AG08395 (cell line): ENCODE results near the gene MIGA2.

ENCODE experiments used
- DNase-seq: peaks from one replicate; pipeline ENCODE4 v3.0.0; 2012; ENCODE audit warnings: mixed read lengths, low spot score

Gene MIGA2

DNA sequence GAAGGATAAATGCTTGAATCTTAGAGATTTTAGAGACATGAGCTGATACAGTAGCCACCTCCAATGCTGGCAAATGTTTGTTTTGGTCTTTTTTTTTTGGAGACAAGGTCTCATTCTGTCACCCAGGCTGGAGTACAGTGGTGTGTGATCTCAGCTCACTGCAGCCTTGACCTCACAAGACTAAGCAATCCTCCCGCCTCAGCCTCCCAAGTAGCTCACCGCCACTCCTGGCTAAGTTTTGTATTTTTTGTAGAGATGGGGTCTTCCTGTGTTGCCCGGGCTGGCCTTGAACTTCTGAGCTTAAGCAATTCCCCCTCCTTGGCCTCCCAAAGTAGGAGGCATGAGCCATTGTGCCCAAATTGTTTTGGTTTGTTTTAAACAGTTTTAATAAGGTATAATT, 37.7 kb downstream of the MIGA2 start:
- DNase-seq = no peak

DNA sequence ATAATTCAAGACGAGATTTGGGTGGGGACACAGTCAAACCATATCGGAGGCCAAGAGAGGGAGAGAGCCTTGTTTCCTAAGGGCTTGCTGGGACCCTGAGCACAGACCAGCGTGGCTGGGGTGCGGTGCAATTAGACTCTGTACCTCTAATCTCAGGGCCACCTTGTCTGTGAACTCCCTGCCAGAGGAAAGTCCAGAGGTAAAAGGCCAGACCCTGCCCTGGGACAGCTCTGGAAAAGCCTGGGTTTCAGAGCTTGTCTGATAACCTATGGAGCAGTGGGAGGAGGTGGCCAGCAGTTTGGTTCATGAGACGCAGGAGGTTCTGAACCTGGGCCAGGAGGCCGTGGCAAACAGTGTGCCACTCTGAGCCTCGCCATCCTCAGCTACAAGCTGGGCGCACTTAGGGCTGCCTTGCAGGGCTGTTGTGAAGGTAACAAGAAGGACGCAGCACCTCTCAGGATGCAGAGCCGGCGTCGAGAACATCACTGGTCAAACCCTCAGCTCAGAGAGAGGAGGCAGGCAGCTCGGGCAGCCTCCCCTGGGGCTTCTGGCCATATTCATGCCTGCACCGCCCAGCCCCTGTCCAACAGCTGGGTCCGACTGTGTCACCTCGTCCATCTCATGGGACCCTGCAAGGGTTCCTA, 39.7 kb downstream of the MIGA2 start:
- DNase-seq = no peak

DNA sequence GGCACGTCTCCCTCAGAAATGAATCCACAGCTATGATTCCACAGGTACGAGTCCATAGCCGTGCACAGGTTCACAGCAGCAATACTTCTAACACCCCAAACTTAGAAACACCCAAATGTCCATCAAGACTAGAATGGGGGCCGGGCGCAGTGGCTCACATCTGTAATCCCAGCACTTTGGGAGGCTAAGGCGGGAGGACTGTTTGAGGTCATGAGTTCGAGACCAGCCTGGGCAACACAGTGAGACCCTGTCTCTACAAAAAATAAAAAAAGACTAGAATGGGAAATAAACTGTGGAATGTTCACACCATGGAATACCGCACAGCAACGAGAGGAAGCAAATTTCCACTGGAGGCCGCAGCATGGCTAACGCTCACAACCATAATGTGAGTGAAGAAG, 40.2 kb downstream of the MIGA2 start:
- DNase-seq = no peak

DNA sequence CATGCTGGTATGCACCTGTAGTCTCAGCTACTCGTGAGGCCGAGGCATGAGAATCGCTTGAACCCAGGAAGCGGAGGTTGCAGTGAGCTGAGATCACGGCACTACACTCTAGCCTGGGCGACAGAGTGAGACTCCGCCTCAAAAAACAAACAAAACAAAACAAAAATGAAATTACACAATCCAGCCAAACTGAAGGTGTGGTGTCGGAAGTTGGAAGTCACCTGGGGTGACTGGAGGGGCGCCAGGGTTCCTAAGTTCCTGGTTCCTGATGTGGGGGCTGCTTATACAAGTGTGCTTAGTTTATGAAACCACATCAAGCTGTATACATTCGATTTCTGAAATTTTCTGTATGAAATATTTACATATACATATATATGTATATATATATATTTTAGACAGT, 40.8 kb downstream of the MIGA2 start:
- DNase-seq = no peak

DNA sequence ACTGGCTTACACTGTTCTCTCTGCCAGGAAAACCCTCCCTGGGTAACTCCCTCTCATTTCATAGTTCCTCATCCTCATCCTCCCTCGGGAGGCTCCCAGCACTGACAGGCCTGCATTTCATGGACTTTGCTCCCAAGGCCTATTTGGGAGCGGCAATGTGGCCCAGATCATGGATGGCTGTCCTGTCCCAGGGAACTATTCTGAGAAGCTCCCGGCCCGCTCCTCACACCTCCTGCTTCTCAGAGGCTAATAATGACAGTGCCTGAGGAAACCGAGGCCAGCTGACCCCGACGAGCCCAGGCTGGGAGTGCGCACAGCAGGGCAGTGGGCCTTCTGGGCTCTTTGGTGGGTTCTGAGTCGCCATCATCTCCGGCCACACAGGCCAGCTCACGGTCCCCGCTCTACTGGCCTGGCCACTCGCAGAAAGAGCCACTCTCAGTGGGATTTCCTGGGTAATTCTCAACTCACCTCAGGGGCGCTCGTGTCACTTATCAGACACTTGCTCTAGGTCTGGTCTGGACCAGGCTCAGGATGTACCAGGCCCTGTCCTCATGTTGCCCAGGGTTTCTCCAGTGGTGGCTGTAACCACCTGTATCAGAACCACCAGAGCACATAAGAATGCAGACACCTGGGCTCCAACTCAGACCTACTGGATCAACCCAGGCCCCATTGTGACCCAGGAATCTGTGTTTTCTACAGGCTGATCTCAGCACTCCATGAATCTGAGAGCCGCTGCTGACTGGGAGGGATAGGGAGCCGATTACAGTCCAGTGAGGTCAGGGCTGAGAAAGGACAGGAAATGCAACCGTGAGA, 42.5 kb downstream of the MIGA2 start:
- DNase-seq = no peak

DNA sequence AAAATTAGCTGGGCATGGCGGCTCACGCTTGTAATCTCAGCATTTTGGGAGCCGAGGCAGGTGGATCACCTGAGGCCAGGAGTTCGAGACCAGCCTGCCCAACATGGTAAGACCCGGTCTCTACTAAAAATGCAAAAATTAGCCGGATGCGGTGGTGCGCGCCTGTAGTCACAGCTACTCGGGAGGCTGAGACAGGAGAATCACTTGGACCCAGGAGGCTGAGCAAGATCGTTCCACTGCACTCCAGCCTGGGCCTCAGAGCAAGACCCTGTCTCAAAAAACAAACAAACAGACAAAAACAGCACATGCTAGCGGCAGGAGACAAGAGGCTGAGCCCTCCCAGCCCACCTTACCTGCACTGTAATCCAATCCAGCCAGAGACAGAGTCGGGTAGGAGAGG, 43.4 kb downstream of the MIGA2 start:
- no peak for DNase-seq

DNA sequence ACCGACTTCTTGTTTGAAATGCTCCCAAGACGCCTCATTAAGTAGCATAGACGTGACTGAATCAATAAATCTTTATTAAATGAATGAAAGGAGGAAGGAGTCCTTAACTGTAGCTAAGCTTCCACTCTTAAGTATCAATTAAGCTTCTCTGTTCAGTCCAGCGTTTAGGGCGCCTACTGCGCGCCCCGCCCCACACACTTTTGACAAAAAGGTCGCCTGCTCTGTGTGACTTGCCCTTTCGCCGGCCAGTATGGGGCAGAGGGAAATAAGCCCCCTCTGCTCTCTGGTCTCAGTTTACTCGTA, 43.8 kb downstream of the MIGA2 start:
- DNase-seq = no peak

DNA sequence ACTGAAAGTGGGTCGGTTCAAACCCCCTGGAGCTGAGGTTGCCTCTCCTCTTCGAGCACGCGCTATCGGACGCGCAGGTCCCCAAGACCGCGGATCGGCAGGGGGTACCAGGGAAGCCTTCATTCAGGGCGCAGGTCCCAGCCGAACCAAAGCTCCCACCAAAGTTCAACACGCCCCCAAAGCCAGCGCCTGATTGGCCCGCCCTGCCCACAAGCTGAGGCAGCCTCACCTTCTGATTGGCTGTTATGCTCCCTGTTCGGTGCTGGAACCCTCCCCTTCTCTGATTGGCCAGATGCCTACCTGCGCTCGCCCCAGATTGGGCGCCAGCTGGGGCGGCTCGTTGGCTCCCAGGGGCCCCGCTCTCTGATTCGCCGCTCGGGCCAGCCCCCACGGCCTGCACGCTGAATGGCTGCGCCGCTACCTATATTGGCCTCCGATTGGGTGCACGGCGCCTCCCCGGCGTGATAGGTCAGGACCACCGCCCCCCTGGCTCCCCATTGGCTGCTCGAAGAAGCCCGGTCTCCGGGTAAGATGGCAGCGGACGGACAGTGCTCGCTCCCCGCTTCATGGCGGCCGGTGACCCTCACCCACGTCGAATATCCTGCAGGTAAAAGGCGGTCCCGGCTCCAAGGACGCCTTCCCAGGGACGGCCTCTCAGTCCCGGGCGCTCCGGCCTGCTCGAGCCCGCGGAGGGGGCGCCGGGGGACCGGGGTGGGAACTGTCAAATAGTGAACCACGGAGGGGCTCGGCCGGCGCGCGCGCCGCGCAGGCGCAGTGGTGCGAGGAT, 44.4 kb downstream of the MIGA2 start, which contains the start of gene DOLPP1:
Gene DOLPP1, plus strand, starts transcription at position 511 of the 787 bp plus-strand sequence. Its CDS starts 21 bp downstream, at position 532.
- peak; percentile 100 for DNase-seq

DNA sequence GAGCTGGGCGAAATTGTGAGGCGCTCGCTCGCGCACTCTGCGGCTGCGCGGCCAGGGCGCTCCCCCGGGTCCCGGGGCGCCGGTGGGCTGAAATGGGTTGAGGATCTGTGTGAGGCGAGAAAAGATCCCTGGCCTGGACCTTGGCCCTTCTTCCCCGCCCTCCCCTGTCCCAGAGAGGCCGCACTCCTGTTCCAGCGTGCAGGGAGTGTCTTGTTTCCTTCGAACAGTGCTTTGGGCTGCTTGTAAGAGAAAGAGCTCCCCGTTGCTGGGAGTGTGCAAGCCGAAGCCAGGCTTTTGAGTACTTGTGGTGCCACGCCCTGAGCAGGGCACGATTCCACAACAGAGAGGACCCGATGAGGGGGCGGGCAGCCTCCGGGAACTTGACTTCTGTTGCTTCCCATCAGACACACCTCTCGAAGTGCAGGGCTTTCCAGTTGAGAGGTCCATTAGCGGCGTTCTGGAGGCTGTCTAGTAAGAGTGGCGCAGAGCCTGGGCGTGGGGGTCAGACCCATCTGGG, 45.0 kb downstream of the MIGA2 start:
- DNase-seq = peak; percentile 96

DNA sequence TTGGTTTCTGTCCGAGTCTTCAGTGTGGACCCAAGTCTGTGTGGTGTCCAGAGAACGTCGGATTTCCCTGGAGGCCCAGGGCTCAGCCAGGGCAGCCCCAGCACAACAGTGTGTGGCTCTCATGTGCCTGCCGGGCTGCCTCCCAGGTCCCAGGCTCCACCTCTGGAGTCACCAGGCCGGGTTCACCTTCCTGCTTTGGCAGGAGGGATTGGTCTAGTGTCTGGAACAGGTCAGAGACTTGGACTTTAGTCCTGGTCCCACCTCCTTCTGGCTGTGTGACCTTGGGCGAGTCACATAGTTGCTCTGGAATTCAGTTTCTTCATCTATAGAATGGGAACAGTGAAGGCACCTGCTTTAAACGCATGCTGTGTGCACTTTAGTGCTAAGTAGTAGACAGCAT, 47.7 kb downstream of the MIGA2 start:
- no peak for DNase-seq

DNA sequence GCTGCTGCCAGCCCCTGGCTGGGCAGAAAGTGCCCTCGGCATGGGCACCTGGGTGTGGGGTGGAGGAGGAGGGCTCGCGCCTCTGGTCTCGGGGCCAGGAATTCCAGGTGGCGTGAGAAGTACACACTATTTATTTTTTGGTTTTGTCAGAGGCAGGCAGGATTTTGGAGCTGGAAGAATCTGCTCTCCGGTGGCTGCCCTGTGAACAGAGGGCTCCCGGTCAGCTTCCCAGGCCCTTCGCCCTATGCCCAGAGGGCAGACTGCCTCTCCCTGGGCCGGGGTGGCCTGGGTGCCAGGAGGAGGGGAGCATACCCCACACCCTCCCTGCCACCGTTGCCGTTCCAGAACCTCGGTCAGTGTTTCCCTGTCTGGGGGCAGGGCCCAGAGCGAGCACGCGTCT, 52.8 kb downstream of the MIGA2 start:
- DNase-seq = no peak

DNA sequence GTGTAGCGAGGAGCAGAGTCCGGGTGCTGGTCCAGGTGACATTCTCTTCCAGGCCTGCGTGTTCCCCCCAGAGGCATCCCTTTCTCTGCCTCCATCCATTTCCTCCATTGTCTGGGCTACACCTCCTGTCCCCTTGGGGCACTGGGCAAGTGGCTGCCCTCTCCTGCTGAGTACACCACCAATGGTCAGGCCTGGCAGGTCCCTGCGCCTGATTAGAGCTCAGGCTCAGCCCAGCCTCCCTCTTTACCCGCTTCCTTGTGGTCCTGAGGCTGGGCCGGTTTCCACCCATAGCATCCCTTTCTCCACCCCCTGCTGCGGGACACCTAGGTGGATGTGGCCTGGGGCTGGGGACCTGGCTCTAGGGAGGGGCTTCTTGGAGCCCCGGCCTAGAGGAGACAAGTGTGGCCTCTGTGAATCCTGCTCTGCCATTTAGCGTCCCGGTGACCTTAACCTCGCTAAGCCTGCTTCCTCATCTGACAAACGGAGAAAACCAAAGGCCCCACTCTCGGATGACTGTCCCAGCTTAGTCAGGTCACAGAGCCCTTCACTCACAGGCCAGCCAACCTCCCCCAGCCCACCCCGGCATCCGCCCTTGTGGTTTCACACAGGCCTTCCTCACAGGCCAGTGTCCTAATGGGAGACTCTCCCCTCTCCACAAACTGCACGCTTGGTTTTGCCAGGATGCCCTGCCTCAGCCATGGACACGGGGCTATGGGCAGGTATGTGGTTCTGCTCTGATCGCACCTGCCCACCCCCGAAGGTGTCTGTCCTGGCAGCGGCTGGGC, 57.4 kb downstream of the MIGA2 start:
- no peak for DNase-seq

DNA sequence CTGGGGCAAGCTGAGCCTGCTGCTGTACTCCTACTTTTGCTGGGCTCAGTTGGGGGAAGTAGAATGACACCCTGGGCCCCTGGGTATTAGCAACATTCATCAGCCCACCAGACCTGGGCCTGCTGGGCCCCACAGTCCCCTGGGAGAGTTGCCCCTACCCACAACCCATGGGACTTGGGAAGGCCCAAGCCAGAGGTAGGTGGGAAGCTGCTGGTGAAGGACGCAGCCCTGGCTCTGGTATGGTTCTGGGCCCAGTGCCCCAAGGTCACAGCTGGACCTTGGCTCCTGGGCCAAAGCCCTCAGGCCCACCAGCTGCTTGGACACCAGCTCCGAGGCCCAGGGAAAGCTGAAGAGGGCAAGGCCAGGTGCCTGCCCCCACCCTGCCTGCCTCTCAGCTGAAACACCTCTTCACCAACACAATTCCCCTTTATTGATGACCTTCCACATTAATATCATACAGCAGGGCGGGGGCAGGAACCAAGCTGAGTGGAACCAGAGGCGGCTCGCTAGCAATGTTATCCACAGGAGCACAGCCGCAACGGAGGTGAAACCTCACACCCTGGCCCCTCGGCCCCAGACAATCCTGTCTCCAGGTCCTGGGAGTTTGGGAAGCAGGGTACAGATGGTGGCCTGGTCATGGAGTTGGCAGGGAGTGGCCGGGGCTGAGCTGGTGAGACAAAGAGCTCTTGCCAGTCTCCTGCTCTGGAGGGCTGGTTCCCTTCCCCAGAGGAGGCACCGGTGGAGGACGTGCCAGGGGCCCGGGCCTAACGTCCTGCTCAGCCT, 58.2 kb downstream of the MIGA2 start:
- DNase-seq = no peak

DNA sequence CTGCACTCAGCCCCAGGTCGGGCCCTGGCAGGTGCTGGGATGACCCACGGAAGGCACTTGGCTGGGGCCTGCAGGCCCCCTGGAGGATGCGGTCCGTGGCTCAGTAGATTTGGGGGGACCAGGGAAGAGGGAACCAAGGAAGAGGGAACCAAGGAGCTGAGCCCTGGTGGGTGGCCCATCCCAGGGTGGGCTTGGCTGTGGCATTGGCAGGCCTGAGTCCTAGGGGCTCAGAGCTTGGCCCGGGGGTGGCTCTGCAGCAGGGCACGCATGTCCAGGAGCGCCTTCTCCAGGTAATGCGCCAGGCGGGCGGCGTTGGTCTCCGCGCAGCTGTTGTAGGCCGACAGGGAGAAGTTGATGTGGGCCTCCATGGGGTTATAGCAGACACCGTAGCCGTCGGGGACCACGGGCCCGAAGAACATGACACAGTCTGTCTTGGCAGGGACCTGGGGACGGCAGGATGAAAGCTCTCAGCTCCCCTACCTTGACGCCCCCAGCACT, 58.8 kb downstream of the MIGA2 start:
- no peak for DNase-seq

DNA sequence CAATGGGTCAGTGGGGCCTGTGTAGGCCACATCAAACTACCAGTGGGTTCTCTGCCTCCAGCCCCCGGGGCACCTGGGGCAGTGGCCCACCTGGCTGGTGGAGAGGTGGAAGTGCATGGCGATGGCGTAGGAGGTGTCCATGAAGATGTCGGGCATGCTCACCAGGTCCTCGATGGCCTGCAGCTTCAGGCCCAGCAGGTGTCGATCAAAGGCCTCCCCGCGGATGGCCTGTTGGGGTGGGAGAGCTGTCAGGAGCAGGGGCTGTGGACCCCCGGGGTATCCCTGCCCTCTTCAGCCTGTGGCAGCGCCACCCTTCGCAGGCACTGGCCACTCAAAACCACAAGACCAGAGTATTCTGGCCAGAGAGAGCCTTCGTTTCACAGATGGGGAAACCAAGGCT, 59.5 kb downstream of the MIGA2 start:
- DNase-seq = no peak

DNA sequence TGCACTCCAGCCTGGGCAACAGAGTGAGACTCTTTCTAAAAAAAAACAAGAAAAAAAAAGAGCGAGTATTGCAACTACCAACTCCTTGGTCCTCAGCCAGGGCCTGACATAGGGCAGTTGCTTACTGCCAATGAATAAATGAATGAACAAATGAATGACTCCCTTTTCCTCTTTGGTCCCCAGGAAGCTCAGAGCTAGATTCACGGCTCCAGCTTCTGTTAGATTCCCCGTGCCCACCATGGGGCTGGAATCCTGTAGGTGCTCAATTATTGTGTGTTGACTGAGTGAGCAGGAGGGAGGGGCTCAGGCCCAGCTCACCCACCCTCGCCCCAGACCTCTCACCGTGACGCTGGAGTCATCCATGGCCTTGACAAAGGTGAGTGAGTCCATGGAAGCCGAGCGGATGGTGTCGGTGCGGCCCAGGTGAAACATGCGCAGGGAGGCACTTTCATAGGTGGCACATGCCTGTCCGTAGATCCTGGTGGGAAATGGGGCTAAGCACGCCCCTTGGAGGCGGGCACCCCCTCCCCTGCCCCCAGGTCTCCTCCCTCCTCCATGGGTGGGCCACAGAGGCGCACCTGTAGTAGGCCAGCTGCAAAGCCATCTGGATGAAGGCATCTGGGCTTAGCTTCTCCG, 61.4 kb downstream of the MIGA2 start:
- no peak for DNase-seq

DNA sequence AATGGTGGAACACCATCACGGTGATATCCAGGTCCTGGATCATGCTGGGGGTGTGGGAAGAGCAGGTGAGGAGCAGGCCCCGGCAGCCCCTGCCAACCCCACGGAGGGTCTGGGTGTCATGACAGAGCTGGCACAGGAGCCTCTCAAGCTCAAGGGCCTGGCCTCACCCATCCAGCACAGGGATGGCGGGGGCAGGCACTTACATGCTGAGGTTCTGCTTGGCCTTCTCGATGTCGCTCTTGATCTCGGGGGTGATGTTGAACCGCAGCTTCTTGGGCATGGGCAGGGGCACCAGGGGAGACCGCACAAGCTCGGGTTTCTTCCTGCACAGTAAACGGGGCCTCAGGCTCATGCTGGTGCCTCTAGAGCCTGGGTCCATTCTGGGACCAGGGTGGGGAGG, 61.9 kb downstream of the MIGA2 start:
- no peak for DNase-seq

DNA sequence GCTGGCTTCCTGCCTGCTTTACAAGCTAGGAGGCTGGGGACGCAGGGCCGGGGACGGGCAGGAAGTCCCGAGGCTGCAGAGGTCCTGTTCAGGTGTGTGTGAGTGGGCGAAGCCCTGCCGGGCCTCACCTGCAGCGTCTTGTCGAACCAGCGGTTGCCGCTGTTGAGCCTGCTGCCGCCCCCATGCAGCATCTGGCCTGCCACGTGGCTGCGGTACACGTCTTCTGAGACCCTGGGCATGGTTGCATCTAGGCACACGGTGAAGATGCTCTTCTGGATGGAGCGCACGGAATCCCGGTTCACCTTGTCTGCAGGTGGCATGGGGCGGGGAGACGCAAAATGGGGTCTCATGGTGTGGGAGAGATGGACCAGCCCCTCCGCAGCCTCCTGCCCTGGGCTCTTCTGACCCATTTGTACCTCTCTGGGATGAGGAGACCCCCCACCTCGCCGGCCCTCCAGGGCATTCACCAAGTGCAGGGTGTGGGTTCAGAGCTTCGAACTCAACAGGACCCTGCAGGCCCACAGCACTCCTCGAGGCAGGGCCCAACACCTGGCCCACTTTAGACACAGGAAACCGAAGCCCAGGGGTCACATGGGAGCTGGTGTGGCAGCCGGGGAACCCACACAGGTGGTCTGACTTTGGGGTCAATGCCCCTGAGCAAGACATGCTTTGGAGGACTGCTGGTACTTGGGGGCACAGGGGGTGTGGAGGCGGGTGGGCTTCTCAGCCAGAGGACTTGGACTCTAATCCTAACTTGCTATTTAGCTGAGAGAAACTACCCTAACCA, 64.2 kb downstream of the MIGA2 start:
- DNase-seq = no peak

DNA sequence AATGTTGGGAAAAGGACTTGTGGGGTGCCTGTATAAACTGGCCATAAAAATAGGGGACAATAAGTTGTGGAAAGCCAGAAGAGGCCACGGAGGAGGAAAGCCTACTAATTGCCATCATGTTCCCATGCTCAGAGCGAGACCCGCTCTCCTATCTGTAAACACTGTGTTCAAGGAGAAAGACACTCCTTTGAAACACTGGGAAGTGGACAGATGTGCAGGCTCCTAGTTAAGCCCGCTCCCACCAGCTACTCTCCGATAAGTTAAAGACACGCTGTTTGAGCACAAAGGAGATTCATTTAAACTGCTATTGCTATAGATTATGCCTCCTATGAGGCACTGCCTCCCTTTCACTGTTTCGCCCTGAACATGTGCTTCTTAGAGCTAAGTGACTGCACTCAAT, 64.9 kb downstream of the MIGA2 start:
- DNase-seq = no peak

DNA sequence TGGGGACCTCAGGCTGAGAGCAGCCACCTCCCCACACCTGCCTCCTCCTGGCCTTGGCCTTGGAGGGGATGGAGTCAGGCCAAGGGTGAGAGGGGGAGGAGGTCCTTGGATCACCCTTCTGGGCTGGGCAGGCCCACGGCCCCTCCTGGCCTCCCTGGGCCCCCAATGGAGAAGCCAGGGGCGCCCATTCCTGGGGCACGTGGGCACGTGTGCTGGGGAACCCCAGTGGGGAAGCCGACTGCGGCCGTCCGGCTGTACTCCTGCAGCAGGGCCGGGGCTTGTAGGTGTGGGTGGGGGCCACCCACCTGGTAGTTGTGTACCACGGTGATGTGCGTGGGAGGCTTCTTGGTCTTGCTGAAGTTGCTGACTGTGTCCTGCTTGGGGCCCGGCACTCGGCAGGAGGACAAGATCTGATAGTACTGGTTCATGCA, 65.7 kb downstream of the MIGA2 start:
- DNase-seq = no peak
